ENCODE measurements around the gene SAE1.
A peak's percentile ranks its signal among the peaks of the same experiment; 100 is the strongest.

The SAE1 gene

DNA sequence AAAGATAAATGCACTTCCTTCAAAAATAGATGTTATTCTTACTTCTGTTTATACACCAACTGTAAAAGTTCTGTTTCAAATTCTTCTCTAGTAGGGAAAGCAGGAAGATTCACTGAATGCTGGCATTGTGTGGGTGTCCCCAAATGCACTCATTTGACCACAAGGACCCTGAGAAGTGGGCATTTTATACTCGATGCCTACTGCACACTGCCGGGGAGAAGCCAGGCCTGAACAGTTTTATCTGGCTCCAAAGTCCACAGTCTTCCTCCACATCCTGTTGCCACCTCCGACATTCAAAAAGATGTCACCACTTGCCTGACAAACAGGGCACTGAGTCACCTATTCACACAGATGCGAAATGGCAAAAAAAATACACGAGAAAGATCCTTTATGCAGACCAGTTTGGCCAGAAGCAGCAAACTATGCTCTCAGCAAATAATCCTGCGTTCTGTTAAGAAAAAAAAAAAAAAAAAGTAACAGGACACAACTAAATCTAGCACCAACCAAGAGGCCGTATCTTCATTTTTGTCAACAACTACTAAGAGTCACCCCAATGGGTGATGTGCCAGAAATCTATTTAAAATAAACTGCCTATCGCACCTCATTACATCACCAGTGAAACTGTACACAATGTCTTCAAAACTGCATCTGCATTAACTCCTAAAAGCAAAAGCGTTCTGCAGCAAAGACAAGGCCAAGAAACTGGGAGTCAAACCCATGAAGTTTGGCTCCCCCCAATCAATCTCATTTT lies 23.3 kb upstream of the SAE1 start:
- no peak for DNase-seq

DNA sequence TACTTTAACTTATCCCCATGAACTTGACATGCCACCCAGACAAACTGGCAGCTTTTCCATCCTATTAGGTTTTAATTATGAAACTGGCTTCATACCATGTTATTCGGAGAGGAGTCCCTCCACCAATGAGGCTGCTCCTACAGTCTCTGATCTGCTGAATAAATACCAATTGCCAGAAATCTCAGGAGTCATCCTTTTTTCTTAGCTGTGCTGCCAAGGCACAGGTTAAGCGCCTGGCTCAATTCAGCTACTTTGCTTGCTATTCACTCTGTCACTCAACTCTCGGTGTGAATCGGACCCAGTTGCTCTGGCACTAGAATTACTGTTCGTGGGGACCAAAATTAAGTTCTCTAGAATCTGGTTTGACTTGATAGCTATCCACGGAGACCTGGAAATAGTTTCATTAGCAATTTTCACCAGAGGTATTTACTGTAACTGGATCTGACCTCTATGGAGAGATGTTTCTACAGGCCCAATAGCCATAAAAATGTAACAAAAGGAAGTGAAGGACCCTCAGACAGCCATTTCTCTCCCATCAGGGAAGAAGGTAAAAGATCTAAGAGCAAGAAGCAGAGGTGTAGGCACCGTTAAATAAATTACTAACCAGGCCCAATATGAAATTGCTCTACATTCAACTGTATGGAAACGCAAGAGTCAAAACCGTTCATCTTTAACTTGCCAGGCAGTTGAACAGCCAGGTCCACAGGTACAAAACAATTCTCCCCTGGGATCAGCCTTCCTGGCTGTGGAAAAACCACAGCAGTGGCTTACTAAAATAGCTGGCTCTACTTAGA lies 22.5 kb upstream of the SAE1 start:
- no peak for DNase-seq

DNA sequence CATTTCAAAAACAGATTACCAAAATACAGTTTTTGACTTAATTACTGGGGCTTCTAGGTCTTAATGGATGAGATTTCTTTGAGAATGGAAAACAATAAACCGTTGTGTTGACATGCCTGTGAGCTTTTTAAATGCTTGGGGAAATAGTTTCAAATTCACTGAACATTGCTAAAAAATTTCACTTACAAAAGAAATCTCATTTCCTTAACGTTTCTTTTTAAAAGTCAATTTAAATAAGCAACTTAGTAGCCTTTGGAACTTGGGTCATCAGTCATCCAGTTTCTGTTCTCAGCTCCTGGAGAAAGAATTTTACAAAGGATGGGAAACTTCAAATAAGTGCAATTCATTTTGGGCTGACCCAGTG lies 21.5 kb upstream of the SAE1 start:
- no peak for DNase-seq

DNA sequence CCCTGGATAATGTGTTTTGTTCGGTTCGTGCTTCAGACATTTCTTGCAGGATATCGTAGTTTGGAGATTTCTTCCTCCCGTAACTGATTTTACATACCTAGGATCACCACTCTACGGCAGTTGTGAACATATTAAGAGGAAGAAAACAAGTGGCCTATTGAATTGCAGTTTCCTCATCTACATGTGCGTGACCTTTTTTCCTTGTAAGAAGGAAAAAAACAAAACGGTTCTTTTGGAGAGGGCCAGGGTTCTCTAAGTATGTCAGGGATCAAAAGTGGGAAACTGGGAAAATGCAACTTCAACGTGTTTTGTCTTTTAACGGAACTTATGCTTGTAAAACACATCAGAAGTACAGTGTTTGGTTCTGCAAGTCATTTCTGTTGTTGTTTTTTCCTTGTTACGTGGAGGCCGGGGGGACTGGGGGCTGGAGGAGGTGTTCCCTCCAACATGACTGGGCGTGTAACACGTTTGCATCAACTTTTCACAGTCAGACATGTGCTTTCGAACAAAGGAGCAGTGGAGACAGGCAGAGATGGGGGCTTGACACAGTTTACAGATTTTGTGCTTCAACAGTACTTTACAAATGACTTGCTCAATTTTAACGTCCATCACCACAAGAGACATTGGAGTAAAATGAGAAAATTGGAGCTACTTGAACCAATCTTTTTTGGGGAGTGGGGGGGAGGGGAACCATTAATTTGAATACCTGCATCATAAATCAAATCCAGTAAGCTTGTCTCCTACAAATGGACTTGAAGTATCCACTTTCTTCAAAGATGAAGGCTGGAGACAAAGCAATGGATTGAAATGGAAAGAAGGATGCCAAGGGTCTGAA lies 20.9 kb upstream of the SAE1 start:
- DNase-seq: no peak

DNA sequence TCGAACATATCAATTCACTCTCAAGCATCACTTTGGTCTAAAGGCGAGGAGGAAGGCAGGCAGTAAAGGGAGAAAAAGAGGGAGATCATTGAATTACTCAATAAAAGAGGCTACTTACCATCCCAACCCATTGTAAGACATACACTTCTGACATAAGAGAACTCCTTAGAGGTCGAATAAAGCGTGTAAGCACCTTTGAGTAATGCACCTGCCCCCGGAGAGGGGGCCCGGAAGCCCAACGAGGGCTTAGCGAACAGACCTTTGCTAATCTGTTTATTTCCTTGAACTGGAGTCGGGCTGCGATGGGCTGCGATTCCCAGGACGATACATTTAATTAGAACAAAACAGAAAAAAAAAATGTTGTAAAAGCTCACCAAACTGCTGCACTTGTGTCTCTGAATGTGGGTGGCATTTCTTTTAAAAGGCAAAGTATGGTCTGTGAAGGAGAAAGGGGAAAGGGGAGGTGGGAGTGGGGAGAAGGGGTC lies 20.1 kb upstream of the SAE1 start:
- DNase-seq: peak; percentile 22

DNA sequence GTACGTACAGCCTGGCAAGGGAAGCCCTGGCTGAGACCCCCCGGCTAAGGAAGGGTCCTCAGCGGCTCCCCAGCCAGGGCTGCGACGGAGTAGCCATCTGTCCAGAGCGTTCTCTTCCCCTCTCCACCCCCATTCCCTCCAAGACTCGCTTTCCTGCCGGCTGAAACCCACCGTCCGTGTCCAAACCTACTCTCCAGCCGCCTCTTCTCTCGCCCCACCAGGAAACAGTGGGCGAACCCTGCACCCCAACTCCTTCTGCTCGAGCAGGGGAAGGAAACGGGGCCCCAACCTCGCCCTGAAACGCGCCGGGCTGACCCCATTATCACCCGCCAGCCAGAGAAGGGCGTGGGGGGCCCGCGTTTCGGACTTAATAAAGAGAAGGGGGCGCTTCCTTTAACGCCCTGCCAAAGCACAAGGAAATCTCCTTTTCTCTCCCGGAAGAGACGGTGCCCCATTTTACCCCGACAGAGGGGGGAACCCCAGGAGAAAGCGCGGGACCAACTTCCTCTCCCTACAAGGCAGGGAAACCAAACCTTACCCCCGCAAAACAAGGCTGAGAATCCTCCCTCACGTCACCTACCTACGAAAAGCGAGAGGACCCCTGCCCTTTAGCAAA lies 19.5 kb upstream of the SAE1 start:
- DNase-seq: peak; percentile 32

DNA sequence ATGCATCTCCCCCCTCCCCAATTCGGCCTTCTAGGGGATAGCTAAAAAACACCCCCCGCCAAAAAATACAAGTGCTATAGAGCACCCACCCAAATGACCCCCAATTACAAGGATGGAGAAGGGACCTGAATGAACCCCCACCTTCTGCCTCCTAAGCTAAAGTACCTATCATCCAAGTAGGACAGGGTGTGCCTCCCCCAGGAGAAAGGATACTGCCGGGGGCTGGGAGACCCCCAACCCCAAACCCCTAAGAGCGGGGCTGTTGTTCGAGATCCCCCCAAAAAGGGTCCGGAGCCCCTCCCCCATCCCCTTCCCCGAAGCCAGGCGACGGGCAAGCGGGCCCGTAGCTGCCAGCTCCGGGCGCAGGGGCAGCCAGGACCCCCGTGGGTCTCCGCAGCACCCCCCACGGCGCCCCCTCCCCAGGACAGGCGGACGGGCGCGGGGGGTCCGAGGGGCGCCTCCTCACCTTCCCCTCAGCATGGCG lies 18.9 kb upstream of the SAE1 start:
- no peak for DNase-seq

DNA sequence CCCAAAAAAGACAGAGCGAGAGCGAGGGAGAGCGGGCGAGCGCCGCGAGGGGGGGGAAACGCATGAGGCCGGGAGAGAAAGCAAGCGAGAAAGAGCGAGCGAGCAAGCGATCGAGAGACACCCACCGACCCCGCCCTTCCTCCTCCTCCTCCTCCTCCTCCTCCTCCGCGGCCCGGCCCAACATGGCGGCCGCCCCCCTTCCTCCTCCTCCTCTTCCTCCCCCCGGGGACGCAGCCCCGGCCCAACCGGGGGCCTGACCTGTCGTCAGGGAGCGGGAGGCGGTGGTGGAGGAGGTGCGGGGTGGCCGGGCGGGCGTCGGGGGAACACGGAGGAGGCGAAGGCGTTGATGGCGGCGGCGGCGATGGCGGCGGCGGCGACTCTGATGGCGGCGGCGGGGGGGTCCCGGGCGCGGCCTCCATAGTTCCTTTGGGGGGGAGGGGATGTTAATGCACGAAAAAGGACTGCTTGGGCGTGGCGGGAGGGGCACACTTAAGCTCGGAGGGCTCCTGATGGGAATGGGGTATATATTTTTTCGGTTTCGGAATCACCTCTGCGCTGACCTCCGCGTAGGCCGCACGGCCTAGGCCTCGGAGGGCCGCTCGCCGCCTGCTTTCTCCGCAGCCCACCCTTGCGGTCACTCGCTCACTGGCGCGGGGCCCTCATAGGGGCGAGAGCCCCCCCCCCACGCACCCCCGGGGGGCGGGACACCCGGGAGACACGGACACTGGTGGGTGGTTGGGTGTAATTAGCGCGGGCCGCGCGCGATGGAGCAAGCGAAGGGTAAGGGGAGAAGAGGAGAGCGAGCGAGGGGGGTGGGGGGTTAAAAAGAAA lies 18.3 kb upstream of the SAE1 start:
- DNase-seq: peak; percentile 75

DNA sequence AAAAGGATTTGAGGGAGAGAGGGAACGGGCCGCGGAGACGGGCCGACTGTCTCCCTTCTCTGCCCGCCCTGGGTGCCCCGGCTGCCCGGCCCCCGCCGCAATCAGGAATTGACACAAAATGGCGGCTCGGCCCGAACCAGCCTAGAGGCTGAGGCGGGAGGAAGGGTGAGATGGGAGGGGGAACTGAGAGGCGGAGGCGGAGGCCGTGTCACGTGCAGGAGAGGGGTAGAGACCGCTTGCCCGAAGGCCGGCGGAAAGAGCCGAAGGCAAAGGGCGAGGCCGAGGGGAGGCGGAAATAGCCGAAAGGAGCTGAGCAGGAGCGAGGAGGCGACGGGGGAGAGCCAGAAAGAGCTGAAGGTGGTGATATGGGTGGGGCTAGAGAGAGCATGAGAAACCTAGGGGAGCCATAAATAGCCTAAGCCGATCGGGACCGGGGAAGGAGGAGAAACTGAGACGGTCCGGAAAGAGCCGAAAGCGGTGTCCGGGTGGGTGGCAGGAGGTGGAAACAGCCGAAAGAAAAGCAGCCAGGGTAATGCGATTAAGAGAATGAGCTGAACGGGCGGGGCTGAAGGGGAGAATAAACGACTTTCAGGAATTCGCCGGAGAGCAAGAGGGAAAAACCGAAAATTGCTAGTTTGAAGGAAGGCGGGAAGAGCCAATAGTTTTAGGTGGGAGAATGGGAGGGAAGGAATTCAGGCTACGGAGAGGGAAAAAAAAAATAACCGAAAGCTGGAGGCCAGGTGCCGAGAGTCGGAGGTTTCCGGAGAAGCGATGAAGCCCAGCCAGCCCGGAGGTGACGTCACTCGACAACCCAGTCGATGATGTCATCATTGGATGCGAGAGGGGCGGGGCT lies 17.4 kb upstream of the SAE1 start, which contains the start of gene ZC3H4:
Gene ZC3H4 (minus strand): TSS at position 780 of the 853 bp plus-strand sequence. CDS start 1,192 bp downstream, outside the sequence.
- DNase-seq: peak; percentile 97

DNA sequence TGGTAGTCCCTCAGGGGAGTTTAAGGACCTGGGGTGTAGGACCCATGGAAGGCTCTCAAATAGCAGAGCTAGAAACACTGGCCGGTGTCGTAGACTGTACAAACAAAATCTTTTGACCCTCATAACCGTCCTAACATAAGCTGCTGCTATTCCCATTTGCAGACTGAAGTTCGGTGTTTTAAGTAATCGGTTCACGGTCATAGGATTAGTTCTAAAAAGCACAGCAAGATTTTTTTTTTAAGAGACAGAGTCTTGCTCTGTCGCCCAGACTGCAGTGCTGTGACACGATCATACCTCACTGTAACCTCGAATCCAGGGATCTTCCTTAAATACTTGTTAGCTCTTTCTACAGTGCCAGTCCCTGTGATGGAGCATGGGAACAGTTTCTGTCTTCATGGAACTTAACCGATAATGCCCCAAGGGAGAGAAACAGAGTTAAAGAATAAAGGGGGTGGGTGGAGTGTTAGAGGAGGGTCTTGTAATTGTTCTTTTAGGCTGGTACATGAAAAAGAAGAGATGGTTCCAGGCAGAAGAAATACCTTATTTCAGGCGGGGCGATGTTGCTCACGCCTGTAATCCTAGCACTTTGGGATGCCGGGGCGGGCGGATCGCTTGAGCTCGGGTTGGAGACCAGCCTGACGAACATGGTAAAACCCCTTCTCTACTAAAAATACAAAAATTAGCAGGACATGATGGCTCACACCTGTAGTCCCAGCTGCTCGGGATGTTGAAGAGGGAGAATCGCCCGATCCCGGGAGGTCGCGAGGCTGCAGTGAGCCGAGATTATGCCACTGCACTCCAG lies 16.6 kb upstream of the SAE1 start:
- no peak for DNase-seq

DNA sequence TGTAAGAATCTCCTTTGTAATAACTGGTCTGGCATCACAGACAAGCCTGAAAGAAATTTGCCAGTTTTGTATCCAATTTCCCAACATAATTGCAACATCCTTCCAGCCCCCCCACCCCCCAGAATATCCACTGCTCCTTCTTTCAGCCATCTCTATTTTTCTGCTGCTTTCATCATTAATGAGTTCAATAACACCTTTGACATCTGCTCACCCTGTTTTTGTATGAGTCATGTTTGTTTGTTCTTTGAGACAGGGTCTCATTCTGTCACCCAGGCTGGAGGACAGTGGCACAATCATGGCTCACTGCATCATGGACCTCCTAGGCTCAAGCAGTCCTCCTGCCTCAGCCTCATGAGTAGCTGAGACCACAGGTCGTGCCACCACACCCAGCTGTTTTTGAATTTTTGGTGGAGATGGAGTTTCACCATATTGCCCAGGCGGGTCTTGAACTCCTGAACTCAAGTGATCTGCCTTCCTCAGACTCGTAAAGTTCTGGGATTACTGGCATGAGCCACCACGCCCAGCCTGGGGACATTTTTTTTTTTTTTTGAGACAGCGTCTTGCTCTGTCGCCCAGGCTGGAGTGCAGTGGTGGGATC lies 10.1 kb upstream of the SAE1 start:
- no peak for DNase-seq

DNA sequence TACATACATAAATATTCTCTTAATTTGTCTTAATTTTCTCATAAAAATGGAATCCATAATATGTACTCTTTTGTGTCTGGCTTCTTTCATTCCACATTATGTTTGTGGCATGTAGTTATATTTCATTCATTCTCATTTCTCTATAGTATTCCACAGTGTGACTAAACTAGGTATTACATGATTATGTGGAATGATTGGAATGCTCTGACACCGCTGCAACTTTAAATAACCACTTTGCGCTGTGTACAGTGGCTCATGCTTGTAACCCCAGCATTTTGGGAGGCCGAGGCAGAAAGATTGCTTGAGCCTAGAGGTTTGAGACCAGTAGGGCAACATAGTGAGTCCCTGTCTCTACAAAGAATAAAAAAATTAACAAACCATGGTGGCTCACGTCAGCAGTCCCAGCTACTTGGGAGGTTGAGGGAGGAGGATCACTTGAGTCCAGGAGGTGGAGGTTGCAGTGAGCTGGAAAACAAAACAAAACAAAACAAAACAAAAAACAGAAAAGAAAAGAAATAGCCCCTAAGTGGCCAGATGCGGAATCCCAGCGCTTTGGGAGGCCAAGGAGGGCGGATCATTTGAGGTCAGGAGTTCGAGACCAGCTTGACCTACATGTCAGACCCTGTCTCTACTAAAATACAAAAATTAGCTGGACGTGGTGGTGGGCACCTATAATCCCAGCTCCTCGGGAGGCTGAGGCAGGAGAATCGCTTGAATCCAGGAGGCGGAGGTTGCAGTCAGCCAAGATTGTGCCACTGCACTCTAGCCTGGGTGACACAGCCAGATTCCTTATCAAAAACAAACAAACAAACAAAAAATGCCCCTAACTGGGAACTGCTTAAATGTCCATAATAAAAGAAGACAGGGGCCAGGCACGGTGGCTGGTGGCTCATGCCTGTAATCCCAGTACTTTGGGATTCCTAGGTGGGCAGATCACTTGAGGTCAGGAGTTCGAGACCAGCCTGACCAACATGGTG lies 8.0 kb upstream of the SAE1 start:
- no peak for DNase-seq

DNA sequence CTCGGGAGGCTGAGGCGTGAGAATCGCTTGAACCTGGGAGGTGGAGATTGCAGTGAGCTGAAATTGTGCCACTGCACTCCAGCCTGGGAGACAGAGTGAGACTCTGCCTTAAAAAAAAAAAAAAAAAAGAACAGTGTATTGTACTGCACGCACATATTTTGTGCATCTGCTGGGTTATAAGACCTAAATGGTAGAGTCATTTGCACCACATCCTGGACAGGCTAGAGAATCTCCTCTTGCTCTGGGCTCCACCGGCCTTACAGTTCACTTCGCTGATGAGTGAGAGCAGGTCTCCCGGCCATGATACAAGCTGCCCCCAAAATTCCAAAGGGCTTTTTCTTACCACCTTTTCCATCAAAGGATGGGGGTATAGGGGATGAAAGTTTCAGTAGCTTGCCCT lies 7.2 kb upstream of the SAE1 start:
- DNase-seq: no peak

DNA sequence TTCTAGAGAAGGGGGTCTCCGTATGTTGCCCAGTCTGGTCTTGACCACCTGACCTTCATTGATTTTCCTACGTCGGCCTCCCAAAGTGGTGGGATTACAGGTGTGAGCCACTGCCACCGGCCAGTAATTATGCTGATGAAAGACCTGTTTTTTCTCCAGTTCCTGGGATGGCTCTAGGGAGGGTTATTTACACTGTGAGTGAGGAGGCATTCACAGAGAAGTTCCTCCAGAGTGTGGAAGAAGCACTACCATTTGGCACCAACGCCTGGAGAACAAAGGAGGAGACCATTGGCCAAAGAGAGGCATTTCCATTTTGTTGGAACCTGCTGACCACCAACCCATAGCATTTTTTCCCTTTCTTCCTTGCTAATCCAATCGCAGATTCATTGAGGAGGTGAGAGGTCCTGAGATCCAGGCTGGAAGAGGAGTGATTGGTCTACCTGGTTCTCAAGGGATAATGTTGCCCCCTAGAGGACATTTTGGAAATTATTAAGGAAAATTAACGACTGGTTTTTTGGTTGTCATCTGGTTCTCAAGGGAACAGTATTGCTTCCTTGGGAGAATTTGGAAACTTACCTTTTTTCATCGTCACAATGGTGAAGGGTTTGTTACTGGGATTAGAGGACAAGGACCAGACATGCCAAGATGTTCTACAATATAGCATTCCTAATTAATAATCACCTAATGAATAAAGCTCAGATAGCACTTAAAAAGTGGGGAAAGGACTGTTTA lies 5.5 kb upstream of the SAE1 start:
- no peak for DNase-seq

DNA sequence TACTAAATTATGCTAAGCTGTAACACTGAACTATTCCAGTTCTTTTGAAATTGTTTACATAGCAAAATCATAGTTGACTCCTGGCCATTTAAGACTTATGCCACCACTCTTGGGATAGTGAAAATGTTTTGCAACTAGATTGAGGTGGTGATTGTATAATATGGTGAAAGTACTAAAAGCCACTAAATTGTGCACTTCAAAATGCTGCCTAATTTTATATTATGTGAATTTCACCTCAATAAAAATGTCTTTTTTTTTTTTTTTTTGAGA lies 5.0 kb upstream of the SAE1 start:
- DNase-seq: no peak

DNA sequence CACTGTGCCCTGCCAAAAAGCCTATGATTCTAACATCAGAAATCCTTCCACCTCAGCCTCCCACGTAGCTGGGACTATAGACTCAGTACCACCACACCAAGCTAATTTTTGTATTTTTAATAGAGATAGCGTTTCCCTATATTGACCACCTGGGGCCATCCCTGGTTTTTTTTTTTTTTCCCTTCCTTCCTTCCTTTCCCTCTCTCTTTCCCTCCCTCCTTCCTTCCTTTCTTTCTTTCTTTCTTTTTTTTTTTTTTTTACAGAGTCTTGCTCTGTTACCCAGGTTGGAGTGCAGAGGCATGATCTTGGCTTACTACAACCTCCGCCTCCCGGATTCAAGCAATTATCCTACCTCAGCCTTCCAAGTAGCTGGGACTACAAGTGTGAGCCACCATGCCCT lies 1.1 kb upstream of the SAE1 start:
- no peak for DNase-seq

DNA sequence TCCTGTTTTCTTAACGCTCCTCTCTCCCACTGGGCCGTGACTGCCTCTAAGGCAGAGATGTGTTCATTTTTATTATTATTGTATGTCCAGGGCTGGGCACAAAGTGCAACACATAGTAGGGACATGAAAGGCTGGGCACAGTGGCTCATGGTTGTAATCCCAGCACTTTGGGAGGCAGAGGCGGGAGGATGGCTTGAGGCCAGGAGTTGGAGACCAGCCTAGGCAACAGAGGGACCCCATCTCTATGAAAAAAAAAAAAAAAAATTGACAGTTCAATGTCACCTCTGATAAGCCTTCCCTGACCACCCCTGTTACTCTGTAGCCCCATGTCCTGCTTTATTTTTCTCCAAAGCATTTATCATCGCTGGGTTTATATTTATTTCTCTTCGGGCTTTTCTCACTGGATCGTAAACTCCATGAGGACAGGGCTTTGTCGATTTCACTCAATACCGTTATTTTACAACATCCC lies 481 bp upstream of the SAE1 start:
- no peak for DNase-seq
